ENCODE data around the gene INTS7. TPM values are rescaled to one million over a fixed set of nuclear protein-coding genes. Genes with fewer than 3 reads are reported as not detected.

The INTS7 gene
- 1 to 10 TPM; 8.9 to 9.6 TPM for total RNA-seq
- long read RNA-seq, donor 1, partial matches to known transcripts, result 3 of 3 reads
- long read RNA-seq, donor 1, other reads (novel, unspliced or antisense), result 0 of 3 reads
- long read RNA-seq, donor 2, full-length matches to known transcripts, result 1 of 2 reads
- long read RNA-seq, donor 2, partial matches to known transcripts, result 1 of 2 reads
- long read RNA-seq, donor 2, other reads (novel, unspliced or antisense), result 0 of 2 reads

- DNase-seq (ENCODE audit: low spot score), result peak; percentile 100
- intact Hi-C loops (cut with DNase I), result loop anchor here in 1 of 2 donors (5.0 kb wide), 1 partner anchor 1683 kb away; no protein-coding TSS in a partner anchor
Measured at GRCh38 chr1:212035123-212035834, at the start of gene INTS7, which contains the start of gene DTL. Gene INTS7 (minus strand): TSS chr1:212035557. CDS start chr1:212035437, 120 bp downstream. Gene DTL (plus strand): TSS chr1:212035748. CDS start chr1:212035891, 143 bp downstream.

- intact Hi-C loops (cut with DNase I), result no loop called here
- no peak for DNase-seq (ENCODE audit: low spot score)
Measured at GRCh38 chr1:212082765-212083406, 47.5 kb upstream of the INTS7 start.

- intact Hi-C loops (cut with DNase I), result loop anchor here in 1 of 2 donors (5.0 kb wide), 1 partner anchor 378 kb away; no protein-coding TSS in a partner anchor
- no peak for DNase-seq (ENCODE audit: low spot score)
Measured at GRCh38 chr1:212078826-212079225, 43.5 kb upstream of the INTS7 start.

GRCh38 chr1:212077028-212077427, 41.7 kb upstream of the INTS7 start:
- DNase-seq (ENCODE audit: low spot score), result no peak
- intact Hi-C loops (cut with DNase I), result loop anchor here in 1 of 2 donors (5.0 kb wide), 1 partner anchor 380 kb away; no protein-coding TSS in a partner anchor

GRCh38 chr1:212074856-212075255, 39.5 kb upstream of the INTS7 start:
- intact Hi-C loops (cut with DNase I), result loop anchor here (5.0 kb wide), 2 partner anchors 292 to 382 kb away; no protein-coding TSS in a partner anchor

GRCh38 chr1:212074313-212074712, 39.0 kb upstream of the INTS7 start:
- no peak for DNase-seq (ENCODE audit: low spot score)
- intact Hi-C loops (cut with DNase I), result loop anchor here in 1 of 2 donors (5.0 kb wide), 2 partner anchors 293 to 383 kb away; no protein-coding TSS in a partner anchor

More at GRCh38 chr1:212074856-212075255, 39.5 kb upstream of the INTS7 start:
- no peak for DNase-seq (ENCODE audit: low spot score)

GRCh38 chr1:212073490-212073889, 38.1 kb upstream of the INTS7 start:
- no peak for DNase-seq (ENCODE audit: low spot score)
- intact Hi-C loops (cut with DNase I), result loop anchor here in 1 of 2 donors (5.0 kb wide), 2 partner anchors 294 to 384 kb away; no protein-coding TSS in a partner anchor

GRCh38 chr1:212072047-212072446, 36.7 kb upstream of the INTS7 start:
- DNase-seq (ENCODE audit: low spot score), result no peak
- intact Hi-C loops (cut with DNase I), result loop anchor here in 1 of 2 donors (5.0 kb wide), 2 partner anchors 295 to 385 kb away; no protein-coding TSS in a partner anchor

GRCh38 chr1:212070720-212071302, 35.5 kb upstream of the INTS7 start:
- intact Hi-C loops (cut with DNase I), result loop anchor here in 1 of 2 donors (5.0 kb wide), 2 partner anchors 296 to 386 kb away; no protein-coding TSS in a partner anchor
- DNase-seq (ENCODE audit: low spot score), result no peak

GRCh38 chr1:212067787-212068186, 32.4 kb upstream of the INTS7 start:
- no peak for DNase-seq (ENCODE audit: low spot score)
- intact Hi-C loops (cut with DNase I), result no loop called here

- DNase-seq (ENCODE audit: low spot score), result no peak
- intact Hi-C loops (cut with DNase I), result loop anchor here (5.0 kb wide), 2 partner anchors 309 to 389 kb away; no protein-coding TSS in a partner anchor
Measured at GRCh38 chr1:212062832-212063438, 27.6 kb upstream of the INTS7 start.

GRCh38 chr1:212060632-212061472, 25.5 kb upstream of the INTS7 start:
- DNase-seq (ENCODE audit: low spot score), result no peak
- intact Hi-C loops (cut with DNase I), result loop anchor here (5.0 kb wide), 2 partner anchors 311 to 391 kb away; no protein-coding TSS in a partner anchor

GRCh38 chr1:212055333-212055732, 20.0 kb upstream of the INTS7 start:
- DNase-seq (ENCODE audit: low spot score), result no peak
- intact Hi-C loops (cut with DNase I), result no loop called here

- intact Hi-C loops (cut with DNase I), result no loop called here
Measured at GRCh38 chr1:212053993-212054392, 18.6 kb upstream of the INTS7 start.

GRCh38 chr1:212045981-212046380, 10.6 kb upstream of the INTS7 start:
- no peak for DNase-seq (ENCODE audit: low spot score)
- intact Hi-C loops (cut with DNase I), result no loop called here

More at GRCh38 chr1:212053993-212054392, 18.6 kb upstream of the INTS7 start:
- no peak for DNase-seq (ENCODE audit: low spot score)

- intact Hi-C loops (cut with DNase I), result no loop called here
Measured at GRCh38 chr1:212044851-212045250, 9.5 kb upstream of the INTS7 start.

GRCh38 chr1:212042436-212042835, 7.1 kb upstream of the INTS7 start:
- intact Hi-C loops (cut with DNase I), result no loop called here
- DNase-seq (ENCODE audit: low spot score), result no peak

More at GRCh38 chr1:212044851-212045250, 9.5 kb upstream of the INTS7 start:
- DNase-seq (ENCODE audit: low spot score), result no peak

Measured in posterior vena cava (tissue), 2 donors.